ENCODE results near the gene HBA1.
"Not testable (repeated sequence)": the region's sequence is repeated elsewhere in the genome, so short reads cannot be mapped to it uniquely, and the experiment has no call there.

HBA1 gene

DNA sequence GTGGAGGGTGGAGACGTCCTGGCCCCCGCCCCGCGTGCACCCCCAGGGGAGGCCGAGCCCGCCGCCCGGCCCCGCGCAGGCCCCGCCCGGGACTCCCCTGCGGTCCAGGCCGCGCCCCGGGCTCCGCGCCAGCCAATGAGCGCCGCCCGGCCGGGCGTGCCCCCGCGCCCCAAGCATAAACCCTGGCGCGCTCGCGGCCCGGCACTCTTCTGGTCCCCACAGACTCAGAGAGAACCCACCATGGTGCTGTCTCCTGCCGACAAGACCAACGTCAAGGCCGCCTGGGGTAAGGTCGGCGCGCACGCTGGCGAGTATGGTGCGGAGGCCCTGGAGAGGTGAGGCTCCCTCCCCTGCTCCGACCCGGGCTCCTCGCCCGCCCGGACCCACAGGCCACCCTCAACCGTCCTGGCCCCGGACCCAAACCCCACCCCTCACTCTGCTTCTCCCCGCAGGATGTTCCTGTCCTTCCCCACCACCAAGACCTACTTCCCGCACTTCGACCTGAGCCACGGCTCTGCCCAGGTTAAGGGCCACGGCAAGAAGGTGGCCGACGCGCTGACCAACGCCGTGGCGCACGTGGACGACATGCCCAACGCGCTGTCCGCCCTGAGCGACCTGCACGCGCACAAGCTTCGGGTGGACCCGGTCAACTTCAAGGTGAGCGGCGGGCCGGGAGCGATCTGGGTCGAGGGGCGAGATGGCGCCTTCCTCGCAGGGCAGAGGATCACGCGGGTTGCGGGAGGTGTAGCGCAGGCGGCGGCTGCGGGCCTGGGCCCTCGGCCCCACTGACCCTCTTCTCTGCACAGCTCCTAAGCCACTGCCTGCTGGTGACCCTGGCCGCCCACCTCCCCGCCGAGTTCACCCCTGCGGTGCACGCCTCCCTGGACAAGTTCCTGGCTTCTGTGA is at the start of gene HBA1:
HBA1 (plus strand) TSS at position 204 of the 906 bp plus-strand sequence; CDS start at position 241, 37 bp downstream.
- TF ChIP-seq, protein P1, sequence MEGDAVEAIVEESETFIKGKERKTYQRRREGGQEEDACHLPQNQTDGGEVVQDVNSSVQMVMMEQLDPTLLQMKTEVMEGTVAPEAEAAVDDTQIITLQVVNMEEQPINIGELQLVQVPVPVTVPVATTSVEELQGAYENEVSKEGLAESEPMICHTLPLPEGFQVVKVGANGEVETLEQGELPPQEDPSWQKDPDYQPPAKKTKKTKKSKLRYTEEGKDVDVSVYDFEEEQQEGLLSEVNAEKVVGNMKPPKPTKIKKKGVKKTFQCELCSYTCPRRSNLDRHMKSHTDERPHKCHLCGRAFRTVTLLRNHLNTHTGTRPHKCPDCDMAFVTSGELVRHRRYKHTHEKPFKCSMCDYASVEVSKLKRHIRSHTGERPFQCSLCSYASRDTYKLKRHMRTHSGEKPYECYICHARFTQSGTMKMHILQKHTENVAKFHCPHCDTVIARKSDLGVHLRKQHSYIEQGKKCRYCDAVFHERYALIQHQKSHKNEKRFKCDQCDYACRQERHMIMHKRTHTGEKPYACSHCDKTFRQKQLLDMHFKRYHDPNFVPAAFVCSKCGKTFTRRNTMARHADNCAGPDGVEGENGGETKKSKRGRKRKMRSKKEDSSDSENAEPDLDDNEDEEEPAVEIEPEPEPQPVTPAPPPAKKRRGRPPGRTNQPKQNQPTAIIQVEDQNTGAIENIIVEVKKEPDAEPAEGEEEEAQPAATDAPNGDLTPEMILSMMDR (IDR thresholded peaks at IDR 0.05): not testable (repeated sequence)

DNA sequence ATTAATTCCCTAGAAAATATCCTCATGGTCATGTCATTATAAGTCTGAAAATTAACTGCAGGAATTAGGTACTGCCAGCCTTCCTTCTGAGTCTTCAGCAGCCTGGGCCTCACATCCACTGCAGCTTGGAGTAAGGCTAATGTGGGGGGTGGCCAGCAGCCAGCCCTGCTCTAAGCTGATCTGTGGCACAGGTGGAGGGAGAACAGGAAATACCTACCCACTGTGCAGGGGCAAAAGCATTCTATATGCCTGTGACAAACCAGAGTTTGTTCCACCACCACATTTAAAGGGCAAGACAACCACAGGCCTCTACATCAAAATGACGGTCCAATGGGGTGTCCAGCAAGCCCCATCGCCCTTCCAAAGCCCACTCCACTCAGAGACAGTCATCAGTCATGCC is 47.4 kb upstream of the HBA1 start:
- TF ChIP-seq, protein P1 (IDR thresholded peaks at IDR 0.05): no peak

DNA sequence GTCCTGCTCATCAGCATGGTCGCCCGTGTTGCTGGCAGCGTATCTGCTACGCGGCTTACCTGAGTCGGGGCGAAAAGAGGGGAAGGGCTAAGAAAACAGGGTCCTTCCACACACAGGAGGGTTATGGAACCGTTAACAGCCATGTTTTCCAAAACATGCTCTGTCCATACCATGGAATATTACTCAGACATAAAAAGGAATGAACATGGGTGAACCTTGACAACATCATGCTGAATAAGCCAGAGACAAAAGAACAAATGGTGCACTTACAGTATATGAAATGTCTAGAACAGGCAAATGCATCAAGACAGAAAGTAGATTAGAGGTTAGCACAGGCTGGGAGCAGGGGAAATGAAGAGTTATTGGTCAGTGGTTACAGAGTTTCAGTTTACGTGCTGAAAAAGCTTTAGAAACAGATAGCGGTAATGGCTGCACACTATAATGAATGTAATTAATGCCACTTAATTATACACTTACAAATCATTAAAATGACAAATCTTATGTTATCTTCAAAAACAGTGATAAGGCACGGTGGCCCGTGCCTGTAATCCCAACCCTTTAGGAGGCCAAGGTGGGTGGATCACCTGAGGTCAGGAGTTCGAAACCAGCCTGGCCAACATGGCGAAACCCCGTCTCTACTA is 45.8 kb upstream of the HBA1 start:
- TF ChIP-seq, protein P1 (IDR thresholded peaks at IDR 0.05): no peak

DNA sequence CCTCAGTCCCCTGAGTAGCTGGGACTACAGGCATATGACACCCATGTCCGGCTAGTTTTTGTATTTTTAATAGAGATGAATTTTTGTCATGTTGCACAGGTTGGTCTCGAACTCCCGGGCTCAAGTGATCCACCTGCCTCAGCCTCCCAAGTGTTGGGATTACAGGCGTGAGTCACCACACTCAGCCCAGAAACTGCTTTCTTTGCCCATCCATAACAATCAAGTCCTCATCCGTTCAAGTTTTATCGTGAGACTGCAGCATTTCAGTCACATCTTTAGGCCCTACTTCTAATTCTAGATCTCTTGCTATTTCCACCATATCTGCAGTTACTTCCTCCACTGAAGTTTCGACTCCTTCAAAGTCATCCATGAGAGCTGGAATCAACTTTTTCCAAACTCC is 44.4 kb upstream of the HBA1 start:
- TF ChIP-seq, protein P1 (IDR thresholded peaks at IDR 0.05): no peak

DNA sequence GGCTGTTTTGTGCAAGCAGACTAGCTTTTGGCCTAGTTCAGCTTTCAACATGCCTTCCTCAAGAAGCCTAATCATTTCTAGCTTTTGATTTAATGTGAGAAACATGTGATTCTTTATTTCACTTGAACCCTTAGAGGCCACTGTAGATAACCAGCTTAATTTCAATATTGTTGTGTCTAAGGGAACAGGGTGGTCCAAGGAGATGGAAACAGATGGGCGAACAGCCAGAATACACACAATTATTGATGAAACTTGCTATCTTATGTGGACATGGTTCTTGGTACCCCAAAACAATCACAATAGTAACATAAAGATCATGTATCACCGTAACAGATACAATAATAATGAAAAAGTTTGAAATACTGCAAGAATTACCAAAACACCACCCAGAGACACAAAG is 42.8 kb upstream of the HBA1 start:
- TF ChIP-seq, protein P1 (IDR thresholded peaks at IDR 0.05): no peak

DNA sequence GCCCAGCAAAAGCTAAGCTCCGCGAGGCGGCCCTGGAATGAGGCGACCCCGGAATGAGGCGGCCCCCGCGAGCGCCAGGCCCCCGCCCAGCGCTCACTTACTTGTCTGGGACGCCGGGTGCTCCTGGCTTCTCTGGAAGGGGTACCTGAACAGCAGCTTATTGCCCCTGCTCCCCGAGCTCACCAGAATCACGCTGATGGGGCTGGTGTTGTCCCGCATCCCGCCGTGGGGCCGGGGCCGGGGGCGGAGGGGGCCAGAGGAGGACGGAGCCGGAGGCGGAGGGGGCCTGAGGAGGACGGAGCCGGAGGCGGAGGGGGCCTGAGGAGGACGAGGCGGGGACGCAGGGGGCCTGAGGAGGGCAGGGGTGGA is 38.4 kb upstream of the HBA1 start:
- TF ChIP-seq, protein P1 (IDR thresholded peaks at IDR 0.05): no peak

DNA sequence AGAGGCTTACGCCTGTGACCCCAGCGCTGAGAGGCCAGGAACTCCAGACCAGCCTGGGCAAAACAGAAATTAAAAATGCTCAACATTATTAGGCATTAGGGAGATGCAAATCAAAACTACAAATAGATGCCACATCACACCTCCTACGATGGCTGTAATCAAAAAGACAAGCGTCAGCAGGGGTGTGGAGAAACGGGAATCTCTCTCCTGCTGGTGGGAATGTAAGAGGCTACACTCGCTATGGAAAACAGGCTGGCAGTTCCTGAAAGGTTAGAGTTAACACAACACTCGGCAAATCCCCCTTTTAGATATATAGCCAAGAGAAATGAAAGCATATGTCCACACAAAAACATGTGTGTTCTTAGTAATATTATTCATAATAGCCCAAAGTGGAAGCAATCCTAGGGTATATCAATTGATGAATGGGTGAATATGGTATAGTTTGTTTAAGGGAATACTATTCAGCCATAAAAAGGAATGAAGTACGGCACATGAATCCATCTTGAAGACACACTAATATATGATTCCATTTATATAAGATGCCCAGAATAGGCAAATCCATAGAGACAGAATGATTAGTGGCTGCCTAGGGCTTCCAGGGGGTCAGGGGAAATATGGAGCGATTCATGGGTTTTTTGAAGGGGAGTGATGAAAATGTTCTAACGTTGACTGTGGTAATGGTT is 36.2 kb upstream of the HBA1 start:
- TF ChIP-seq, protein P1 (IDR thresholded peaks at IDR 0.05): no peak
